HG03460 (cell line): ENCODE results near the gene B4GALT4.
"Not testable (repeated sequence)": the region's sequence is repeated elsewhere in the genome, so short reads cannot be mapped to it uniquely, and the experiment has no call there.

Experiments used
- ATAC-seq: cut with Tn5 transposase; IDR thresholded peaks from one replicate; pipeline ENCODE4 v1.9.1; 2021; ENCODE audit not compliant: unreplicated experiment

B4GALT4 gene

DNA sequence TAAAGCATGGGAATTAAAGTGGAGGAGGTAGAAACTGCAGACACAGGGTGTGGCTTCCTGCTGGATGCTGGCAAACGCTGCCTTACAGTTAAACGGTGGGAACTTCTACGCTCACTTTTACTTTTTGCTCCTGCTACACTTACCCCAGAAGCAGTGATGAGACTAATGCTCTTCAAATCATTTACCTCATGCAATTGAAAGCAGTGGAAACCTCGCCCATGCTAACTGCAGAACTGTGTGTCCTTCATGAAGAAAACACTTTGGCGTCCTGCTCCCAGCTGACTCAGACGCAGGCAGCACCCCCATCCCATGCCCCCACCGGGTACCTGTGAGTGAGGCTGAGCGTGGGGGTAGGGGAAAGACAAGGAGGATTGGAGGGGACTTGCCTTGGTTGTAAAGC is 35.5 kb downstream of the B4GALT4 start:
- no peak for ATAC-seq

GRCh38 chr3:119195911-119196310 is 44.8 kb downstream of the B4GALT4 start:
- no peak for ATAC-seq

DNA sequence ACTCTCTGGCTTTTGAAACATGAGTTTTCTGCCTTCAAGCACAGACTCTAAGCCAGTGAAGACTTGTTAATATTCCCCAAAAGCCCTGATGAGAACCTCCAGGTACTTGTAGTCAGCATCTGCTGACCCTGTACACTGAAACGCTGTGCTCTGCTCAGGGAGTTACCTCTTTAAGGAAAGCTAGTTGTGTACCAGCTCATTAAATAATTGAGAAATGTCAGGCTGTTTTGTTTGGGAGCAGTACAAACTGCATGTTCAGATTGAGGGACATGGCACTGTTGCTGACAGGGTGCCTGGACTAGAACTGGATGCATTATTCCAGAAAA is 45.6 kb downstream of the B4GALT4 start:
- ATAC-seq, result no peak

- no peak for ATAC-seq
These were observed 46.2 kb downstream of the B4GALT4 start for GRCh38 chr3:119194237-119195150.

- ATAC-seq, result no peak
These were observed 48.9 kb downstream of the B4GALT4 start for GRCh38 chr3:119191800-119192199.

DNA sequence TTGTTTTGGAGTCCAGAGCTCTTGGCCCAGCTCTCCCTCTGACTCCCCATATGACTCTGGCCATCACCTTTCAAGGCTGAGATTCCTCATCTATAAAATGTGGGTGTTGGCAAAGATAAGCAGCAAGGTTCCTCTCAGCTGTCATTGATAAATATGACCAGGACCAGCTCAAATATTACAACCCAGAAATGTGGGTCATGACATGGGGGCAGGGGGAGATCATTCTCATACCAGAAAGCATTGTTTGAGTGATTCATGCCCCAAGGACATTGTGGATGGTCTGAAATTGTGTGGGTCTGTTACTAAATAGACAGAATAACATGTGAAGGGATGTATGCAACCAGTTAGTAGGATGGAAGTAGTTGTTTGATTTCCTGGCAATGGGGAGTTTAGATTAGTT is 53.4 kb downstream of the B4GALT4 start:
- ATAC-seq, result no peak

DNA sequence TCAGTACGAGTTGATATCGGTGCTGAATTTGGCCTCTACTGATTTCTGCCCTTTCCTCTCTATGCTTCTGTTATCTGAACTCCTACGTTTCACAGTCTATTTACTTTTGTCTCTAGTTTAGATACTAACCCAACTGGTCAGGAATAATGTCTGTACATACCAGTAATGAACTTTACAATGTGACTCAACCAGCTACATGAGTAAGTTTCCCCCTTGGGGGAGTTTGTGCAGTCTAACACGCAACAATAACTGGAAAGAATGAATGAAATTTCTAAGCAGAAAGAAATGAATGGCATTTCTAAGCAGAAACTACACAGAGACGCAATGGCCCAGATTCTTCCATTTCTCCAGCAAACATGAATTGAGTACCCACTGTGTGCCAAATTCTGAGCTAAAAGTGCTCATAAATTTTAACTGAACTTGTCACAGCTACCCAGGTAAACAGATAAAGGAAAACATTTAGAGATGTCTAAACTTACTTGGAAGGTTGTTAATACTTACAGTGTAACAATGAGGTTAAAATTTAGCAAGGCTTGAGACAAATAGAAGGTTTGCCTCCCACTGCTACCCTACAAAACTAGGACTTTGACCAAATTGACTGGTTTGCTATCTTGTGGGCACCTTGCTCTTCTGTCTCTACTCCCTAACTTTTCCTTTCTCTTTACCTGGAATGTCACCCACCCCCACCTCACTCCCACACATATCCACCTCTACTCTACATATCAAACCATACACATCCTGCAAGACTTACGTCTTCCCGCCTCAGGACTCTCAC is 55.7 kb downstream of the B4GALT4 start:
- no peak for ATAC-seq

GRCh38 chr3:119184111-119184510 is 56.6 kb downstream of the B4GALT4 start:
- no peak for ATAC-seq

DNA sequence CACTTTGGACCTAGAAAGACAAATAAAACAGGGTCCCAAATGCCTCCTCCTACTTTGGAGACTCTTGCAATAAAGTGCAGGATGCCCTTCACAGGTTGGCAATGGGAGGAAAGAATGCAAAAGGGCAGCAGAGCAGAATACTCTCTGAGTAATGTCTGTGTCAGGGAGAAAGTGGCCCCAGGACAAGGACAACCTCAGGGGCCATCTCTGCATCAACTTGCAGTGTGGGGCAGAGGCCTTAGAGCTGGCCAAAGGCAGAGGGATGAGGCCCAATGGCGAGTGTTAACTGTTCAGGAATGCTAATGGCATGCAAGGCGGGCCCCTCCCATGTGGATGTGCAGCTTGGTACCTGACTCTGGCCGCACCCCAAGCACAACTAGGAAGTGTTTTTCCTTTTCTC is 58.9 kb downstream of the B4GALT4 start:
- no peak for ATAC-seq

- ATAC-seq, result no peak
These were observed 63.4 kb downstream of the B4GALT4 start for GRCh38 chr3:119177321-119177720.

DNA sequence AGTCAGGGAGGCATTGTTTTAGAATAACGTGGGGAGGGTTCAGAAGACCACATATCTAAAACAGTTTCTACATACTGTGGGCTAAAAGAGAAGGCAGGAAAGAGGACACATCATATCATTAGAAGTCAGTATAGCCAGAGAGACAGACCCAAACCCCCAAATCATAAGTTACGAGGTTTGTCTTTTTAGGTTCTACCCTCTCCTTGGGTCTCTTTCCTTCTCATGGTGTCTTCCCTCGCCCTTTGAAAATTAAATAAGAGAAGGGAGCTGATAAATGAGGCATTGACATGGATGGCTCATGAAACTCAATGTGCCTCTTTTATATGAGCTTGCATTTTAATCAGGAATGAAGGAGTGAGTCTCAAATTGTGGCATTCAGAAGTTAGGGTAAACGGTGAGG is 63.9 kb downstream of the B4GALT4 start:
- no peak for ATAC-seq

GRCh38 chr3:119175872-119176756 is 64.6 kb downstream of the B4GALT4 start:
- ATAC-seq, result no peak

DNA sequence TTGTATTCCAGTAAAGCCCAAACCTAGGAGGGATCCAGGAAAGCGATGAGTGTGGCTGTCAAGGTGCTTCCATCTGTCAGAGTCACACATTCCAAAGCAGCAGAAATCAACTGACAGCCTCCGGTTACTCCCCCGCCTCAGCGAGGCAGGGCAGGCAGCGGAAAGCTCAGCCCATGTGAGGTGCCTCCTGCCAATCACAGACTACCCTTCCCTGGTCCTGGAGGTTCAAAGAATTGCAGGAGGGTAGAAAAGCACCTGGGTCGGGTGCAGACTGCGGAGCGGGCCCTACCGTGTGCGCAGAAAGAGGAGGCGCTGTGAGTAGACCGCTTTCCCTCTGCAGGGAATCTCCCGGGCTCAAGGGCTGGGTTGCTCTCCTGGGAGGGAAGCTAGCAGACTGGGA is 67.4 kb downstream of the B4GALT4 start, which contains the start of gene UPK1B:
UPK1B (plus strand) TSS at position 274 of the 400 bp plus-strand sequence. CDS start 13,144 bp downstream, outside the sequence.
- no peak for ATAC-seq

DNA sequence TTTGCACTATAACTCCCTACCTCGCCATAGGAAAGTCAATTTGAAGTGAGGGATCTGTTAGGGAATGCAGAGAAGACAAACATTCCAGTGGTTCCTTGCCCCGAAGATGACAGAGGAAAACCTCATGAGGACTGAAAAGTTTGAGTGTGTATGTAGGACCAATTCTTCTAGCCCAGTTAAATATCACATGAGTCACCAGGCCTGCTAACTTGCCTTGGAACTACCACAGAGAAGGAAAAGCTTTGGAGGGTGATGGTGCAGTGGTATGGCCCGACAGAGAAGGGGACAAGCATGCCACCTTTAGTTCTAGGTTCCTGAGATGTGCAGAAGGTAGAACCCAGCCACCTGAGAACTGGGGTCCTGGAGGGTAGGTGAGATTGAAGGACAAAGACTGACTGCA is 69.9 kb downstream of the B4GALT4 start:
- no peak for ATAC-seq

GRCh38 chr3:119164745-119165144 is 75.9 kb downstream of the B4GALT4 start:
- ATAC-seq, result not testable (repeated sequence)
